Measurements from ENCODE around the gene C1R.

The C1R gene

GRCh38 chr12:7075518-7075917, 16.7 kb downstream of the C1R start:
- no peak for DNase-seq
- H3K9me3 Mint-ChIP-seq, result no peaks in the 10 kb centered on the region
- H3K27ac Mint-ChIP-seq, result no peak overlapping the region
- H3K27me3 Mint-ChIP-seq (ENCODE audit: low read depth, poor library complexity), result peaks cover 27% of the 10 kb centered on the region
- H3K4me3 Mint-ChIP-seq, result no peak overlapping the region
- no peak for TF ChIP-seq CTCF (IDR thresholded peaks at IDR 0.05)
- no peaks in the 10 kb centered on the region for H3K4me1 Mint-ChIP-seq
- H3K36me3 Mint-ChIP-seq (ENCODE audit: low read depth), result no peaks in the 10 kb centered on the region

DNA sequence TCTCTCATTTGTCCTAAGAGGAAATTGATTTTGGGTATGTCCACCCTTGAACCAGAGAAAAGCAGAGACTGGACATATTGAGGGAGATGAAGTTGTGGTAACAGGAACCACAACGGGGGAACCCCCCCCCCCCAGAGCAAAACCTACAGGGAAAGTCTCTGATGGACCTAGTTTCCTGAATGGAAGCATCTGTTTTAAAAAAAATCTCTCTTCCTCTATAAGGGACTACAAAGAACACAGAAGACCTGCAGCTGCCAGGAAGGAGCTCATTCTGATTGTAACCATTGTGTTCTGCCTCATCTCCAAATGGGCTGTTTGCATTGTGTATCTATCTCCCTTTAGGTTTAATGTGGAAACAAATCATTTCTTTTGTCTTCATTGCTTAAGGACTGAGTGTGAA, 18.3 kb downstream of the C1R start:
- Mint-ChIP-seq H3K36me3 (ENCODE audit: low read depth) (no peaks in the 10 kb centered on the region), H3K27ac (no peak overlapping the region), H3K4me1 (no peaks in the 10 kb centered on the region), H3K4me3 (no peak overlapping the region), H3K27me3 (ENCODE audit: low read depth, poor library complexity) (peaks cover 31% of the 10 kb centered on the region), H3K9me3 (no peaks in the 10 kb centered on the region)
- TF ChIP-seq CTCF (IDR thresholded peaks at IDR 0.05), result no peak
- no peak for DNase-seq

DNA sequence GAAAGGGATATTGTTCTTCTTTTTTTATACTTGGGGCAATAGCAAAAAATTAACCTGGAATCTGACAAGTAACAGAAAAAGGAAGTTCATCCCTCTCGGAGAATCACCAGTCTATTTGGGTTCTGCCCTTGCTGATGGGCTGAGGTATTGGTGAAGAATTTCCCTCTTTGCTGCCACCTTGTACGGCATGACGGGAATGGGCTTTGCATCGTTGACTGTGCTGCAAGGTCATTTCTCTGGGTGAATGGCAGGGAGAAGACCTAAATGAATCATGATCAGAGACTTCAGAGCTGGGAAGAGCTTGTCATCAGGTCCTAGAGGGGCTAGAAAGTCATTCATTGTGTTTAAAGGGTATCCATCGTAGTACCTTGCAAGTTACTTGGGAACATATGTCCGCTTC, 19.7 kb downstream of the C1R start:
- Mint-ChIP-seq H3K27ac (no peak overlapping the region), H3K9me3 (no peaks in the 10 kb centered on the region)

GRCh38 chr12:7072035-7072434, 20.2 kb downstream of the C1R start:
- Mint-ChIP-seq H3K27me3 (ENCODE audit: low read depth, poor library complexity) (peaks cover 35% of the 10 kb centered on the region), H3K4me3 (no peak overlapping the region), H3K27ac (no peak overlapping the region), H3K9me3 (no peaks in the 10 kb centered on the region), H3K36me3 (ENCODE audit: low read depth) (no peaks in the 10 kb centered on the region), H3K4me1 (no peaks in the 10 kb centered on the region)
- DNase-seq, result no peak
- no peak for TF ChIP-seq CTCF (IDR thresholded peaks at IDR 0.05)

More for the DNA sequence above, 19.7 kb downstream of the C1R start:
- DNase-seq, result no peak
- no peaks in the 10 kb centered on the region for H3K4me1 Mint-ChIP-seq
- no peak overlapping the region for H3K4me3 Mint-ChIP-seq
- H3K27me3 Mint-ChIP-seq (ENCODE audit: low read depth, poor library complexity), result peaks cover 34% of the 10 kb centered on the region
- H3K36me3 Mint-ChIP-seq (ENCODE audit: low read depth), result no peaks in the 10 kb centered on the region
- no peak for TF ChIP-seq CTCF (IDR thresholded peaks at IDR 0.05)

DNA sequence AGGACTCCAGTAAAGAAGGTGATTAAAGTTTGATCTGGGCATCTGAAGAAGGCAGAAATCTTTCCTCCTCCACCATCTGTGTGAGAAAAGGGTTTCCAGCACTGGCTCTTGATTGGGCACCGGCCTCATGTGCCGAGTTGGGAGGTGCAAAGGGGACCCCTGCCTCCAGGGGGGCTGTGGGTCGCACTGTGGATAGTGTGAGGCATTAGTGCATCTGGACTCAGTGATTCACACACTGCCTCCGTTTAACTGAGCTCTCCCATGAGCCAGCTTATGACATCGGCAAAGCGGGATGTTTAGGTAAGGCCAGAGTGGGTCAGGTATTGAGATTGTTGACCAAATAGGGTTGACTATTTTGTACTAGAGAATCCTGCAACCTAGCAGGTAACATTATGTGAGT, 22.9 kb downstream of the C1R start:
- no peak for TF ChIP-seq CTCF (IDR thresholded peaks at IDR 0.05)
- H3K36me3 Mint-ChIP-seq (ENCODE audit: low read depth), result no peaks in the 10 kb centered on the region
- DNase-seq, result no peak
- no peaks in the 10 kb centered on the region for H3K9me3 Mint-ChIP-seq
- H3K27me3 Mint-ChIP-seq (ENCODE audit: low read depth, poor library complexity), result peaks cover 44% of the 10 kb centered on the region
- H3K4me1 Mint-ChIP-seq, result no peaks in the 10 kb centered on the region
- H3K4me3 Mint-ChIP-seq, result no peak overlapping the region
- no peak overlapping the region for H3K27ac Mint-ChIP-seq

DNA sequence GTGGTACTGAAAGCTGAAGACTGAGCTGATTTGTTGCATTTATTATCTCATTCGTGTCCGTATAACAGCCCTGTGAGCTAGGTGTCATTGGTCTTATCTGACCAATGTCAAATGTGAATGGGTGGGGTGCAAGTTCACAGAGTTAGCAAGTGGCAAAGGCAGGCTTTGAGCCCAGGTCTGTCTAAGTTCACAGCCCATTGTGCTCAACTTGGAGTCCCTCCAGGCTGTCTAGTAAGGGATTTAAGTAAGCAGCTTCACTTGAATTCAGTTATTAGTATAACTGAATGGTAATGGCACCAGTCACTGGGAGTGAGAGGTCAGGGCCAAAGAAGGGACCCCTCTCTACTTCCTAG, 23.3 kb downstream of the C1R start:
- DNase-seq, result no peak
- Mint-ChIP-seq H3K4me3 (no peak overlapping the region), H3K27me3 (ENCODE audit: low read depth, poor library complexity) (peaks cover 44% of the 10 kb centered on the region), H3K4me1 (no peaks in the 10 kb centered on the region), H3K9me3 (no peaks in the 10 kb centered on the region), H3K27ac (no peak overlapping the region), H3K36me3 (ENCODE audit: low read depth) (no peaks in the 10 kb centered on the region)
- TF ChIP-seq CTCF (IDR thresholded peaks at IDR 0.05), result no peak
